ENCODE data around the gene BBC3. TPM values are rescaled to one million over a fixed set of nuclear protein-coding genes. Genes with fewer than 3 reads are reported as not detected.

The BBC3 gene
- total RNA-seq, 2 donors from 2014 or later = 1.3 to 11.4 TPM

DNA sequence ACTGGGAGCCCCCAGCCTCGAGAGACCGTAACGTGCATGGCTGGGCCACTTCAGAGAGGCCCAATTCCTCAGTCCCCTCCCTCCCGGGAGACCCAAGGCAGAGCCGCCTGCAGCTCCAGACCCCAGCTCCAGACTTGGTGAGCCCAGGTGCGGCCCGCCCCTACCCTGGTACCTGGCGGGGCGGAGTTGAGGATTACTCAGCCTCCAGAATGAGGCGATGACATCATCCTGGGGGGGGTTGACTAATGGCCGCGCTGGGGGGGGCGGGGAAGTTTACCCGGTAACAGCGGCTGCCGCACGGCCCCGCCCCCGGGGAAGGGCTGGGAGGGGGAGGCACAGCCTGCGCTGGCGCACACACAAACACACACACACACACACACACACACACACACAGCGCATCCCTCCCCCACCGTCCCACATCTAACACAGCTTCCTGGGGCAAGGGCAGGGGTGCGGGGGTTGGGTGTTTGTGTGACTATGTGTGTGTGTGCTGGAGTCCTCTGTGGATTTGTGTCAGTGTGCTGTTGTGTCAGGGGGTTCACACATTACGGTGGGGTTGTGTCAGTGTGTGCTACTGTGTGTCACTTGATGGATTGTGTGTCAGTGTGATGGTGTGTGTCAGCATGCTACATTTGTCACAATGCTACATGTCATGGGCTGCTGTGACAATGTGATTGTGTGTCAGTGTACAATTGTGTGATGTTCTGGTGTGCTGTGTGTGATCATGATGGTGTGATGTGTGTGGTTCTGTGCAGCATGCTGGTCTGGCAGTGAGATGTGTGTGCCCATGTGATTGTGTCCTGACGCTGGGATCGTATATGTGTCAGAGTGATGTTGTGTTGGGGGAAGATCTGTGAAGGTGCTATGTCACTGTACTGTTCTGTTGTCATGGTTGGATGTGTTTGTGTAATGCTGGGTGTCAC, 10.3 kb upstream of the BBC3 start:
- intact Hi-C loops (cut with DNase I) = no loop called here
- Histone ChIP-seq H3K36me3 (replicated peaks in 1 of 2; ENCODE audit: insufficient read depth in 1 of 2, low read depth in 2 of 2) (no peaks in the 10 kb centered on the region), H3K4me3 (no peak overlapping the region), H3K4me1 (peaks cover 45% of the 10 kb centered on the region), H3K27ac (peak overlapping the region in 1 of 4 donors; percentile 31), H3K27me3 (peaks cover 0 to 5% of the 10 kb centered on the region in 2 donors), H3K9me3 (no peaks in the 10 kb centered on the region)
- peak; percentile 93 to 97 (median 95) for DNase-seq
- peak; percentile 82 for ATAC-seq
- 6 to 13% methylated on average over 11 to 25 of the region's 27 CpGs for WGBS, 2 donors
- TF ChIP-seq POLR2A (IDR thresholded peaks at IDR 0.05) = peak; percentile 43 to 65 (median 62)
- TF ChIP-seq, protein P1, sequence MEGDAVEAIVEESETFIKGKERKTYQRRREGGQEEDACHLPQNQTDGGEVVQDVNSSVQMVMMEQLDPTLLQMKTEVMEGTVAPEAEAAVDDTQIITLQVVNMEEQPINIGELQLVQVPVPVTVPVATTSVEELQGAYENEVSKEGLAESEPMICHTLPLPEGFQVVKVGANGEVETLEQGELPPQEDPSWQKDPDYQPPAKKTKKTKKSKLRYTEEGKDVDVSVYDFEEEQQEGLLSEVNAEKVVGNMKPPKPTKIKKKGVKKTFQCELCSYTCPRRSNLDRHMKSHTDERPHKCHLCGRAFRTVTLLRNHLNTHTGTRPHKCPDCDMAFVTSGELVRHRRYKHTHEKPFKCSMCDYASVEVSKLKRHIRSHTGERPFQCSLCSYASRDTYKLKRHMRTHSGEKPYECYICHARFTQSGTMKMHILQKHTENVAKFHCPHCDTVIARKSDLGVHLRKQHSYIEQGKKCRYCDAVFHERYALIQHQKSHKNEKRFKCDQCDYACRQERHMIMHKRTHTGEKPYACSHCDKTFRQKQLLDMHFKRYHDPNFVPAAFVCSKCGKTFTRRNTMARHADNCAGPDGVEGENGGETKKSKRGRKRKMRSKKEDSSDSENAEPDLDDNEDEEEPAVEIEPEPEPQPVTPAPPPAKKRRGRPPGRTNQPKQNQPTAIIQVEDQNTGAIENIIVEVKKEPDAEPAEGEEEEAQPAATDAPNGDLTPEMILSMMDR (IDR thresholded peaks at IDR 0.05) = no peak

DNA sequence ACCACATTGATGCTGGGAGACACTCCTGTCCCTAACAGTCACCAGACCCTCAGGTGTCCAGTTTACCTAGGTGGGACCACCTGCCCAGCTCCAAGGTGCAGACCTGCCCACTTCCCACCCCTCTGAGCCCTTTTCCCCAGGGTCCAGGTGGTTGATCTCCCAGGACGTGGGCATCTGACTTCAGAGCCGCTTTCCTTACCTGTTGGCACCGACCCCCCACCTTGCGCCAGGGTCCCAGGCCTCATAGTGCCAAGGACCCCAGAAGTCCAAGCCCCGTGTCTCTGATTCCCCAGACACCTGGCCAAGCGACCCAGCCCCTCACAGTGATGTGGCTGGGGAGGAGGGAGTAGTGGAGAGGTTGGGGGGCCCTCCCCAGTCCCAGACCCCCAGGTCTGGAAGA, 9.6 kb upstream of the BBC3 start:
- Histone ChIP-seq H3K4me1 (peaks cover 45% of the 10 kb centered on the region), H3K27me3 (peaks cover 0 to 5% of the 10 kb centered on the region in 2 donors), H3K27ac (peak overlapping the region in 1 of 4 donors; percentile 31), H3K36me3 (replicated peaks in 1 of 2; ENCODE audit: insufficient read depth in 1 of 2, low read depth in 2 of 2) (no peaks in the 10 kb centered on the region), H3K4me3 (no peak overlapping the region), H3K9me3 (no peaks in the 10 kb centered on the region)
- intact Hi-C loops (cut with DNase I) = no loop called here
- ATAC-seq (no peak), DNase-seq (no peak)
- WGBS, 2 donors = 57% methylated on average over 6 of the region's 6 CpGs; no CpG with 5 or more reads in 1 of the 2 donors
- no peak for TF ChIP-seq POLR2A (IDR thresholded peaks at IDR 0.05)
- TF ChIP-seq, protein P1 (IDR thresholded peaks at IDR 0.05) = no peak

DNA sequence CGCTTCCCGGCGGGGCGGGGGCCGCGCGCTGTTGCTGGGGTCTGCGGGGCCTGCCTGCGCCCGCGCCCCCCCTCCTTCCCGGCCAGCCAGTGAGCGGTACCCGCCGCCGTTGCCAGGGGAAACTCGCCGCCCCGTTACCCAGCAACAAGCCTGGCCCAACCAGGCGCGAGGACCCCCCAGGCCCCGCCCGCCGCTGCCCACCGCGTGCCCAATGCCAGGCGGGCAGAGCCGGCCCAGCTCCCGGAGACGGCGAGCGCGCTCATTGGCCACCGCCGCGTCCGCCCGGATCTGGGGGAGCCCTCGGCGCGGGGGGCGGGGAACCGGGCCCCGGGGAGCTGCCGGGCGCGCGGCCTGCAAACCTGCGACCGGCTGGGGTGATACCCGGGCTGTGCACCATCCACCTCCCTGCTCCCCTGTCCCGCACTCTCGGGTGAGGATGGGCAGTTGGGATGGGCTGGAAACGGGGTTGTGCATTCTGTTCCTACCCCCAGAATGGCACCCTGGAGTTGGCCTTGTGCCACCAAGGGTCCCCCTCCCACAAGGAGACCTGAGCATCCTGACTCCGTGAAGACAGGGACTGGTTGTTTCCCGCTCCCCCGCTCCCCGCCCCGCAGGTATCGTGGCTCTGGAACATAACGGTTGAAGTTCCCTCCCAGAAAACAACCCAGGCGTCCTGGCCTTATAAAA, 8.8 kb upstream of the BBC3 start:
- Histone ChIP-seq H3K4me3 (no peak overlapping the region), H3K27ac (no peak overlapping the region)

DNA sequence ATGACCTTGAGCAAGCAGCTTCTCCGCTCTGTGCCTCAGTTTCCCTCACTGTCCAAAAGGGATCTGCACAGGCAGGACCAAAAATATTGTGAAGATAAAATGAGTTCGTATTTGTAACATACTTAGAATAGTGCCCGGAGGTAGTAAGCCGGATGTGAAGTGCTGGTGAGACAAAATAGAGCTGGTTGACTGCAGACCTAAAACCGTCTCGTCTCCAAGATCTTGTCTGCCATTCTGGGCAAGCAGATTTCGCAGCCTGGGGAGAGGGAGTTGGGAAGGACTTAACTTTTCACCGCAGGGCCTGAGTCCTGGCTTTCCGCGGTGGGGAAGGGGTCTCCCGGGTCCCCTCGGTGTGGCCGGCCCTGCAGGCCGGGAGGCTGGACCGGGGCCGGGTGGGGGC, 8.2 kb upstream of the BBC3 start:
- no peak overlapping the region for H3K27ac ChIP-seq
- no peaks in the 10 kb centered on the region for H3K36me3 ChIP-seq (replicated peaks in 1 of 2; ENCODE audit: insufficient read depth in 1 of 2, low read depth in 2 of 2)
- H3K4me3 ChIP-seq = no peak overlapping the region
- H3K4me1 ChIP-seq = peaks cover 39% of the 10 kb centered on the region
- TF ChIP-seq, protein P1 (IDR thresholded peaks at IDR 0.05) = no peak
- TF ChIP-seq POLR2A (IDR thresholded peaks at IDR 0.05) = no peak
- H3K9me3 ChIP-seq = no peaks in the 10 kb centered on the region
- DNase-seq (no peak), ATAC-seq (no peak)
- intact Hi-C loops (cut with DNase I) = no loop called here
- 15 to 52% methylated on average over 7 to 16 of the region's 16 CpGs for WGBS, 2 donors
- H3K27me3 ChIP-seq = peaks cover 0 to 5% of the 10 kb centered on the region in 2 donors

More for the DNA sequence above, 8.8 kb upstream of the BBC3 start:
- ATAC-seq (no peak), DNase-seq (peak in 3 of 4 donors; percentile 55 to 62 (median 60))
- no peak for TF ChIP-seq POLR2A (IDR thresholded peaks at IDR 0.05)
- TF ChIP-seq, protein P1 (IDR thresholded peaks at IDR 0.05) = no peak
- intact Hi-C loops (cut with DNase I) = no loop called here
- H3K9me3 ChIP-seq = no peaks in the 10 kb centered on the region
- WGBS, 2 donors = 3 to 4% methylated on average over 11 to 54 of the region's 62 CpGs
- peaks cover 45% of the 10 kb centered on the region for H3K4me1 ChIP-seq
- no peaks in the 10 kb centered on the region for H3K36me3 ChIP-seq (replicated peaks in 1 of 2; ENCODE audit: insufficient read depth in 1 of 2, low read depth in 2 of 2)
- H3K27me3 ChIP-seq = peaks cover 0 to 5% of the 10 kb centered on the region in 2 donors

Data from body of pancreas (tissue), 4 donors.